PFSK-1 (cell line): ENCODE data around the gene SMAD4.

ENCODE experiments used
- POLR2AphosphoS5 ChIP-seq: IDR thresholded peaks from 2 replicates; pipeline ENCODE4 v1.6.1; 2012; ENCODE audit warnings: low read depth, mild to moderate bottlenecking, control low read depth, low read length, moderate library complexity
- SIN3A ChIP-seq: IDR thresholded peaks from 2 replicates; pipeline ENCODE4 v1.6.1; 2012; ENCODE audit warnings: mild to moderate bottlenecking, low read length, moderate library complexity, borderline replicate concordance; ENCODE audit not compliant: insufficient read depth
- TAF1 ChIP-seq: IDR thresholded peaks from 2 replicates; pipeline ENCODE4 v1.6.1; 2012; ENCODE audit warnings: low read length, control low read depth, borderline replicate concordance; ENCODE audit not compliant: insufficient read depth

GRCh38 chr18:51070545-51070944, 40.5 kb downstream of the SMAD4 start:
- no peak for TF ChIP-seq SIN3A
- TF ChIP-seq POLR2AphosphoS5: no peak
- no peak for TF ChIP-seq TAF1
